Measurements from ENCODE around the gene ACMSD. TPM values are rescaled to one million over a fixed set of nuclear protein-coding genes. Genes with fewer than 3 reads are reported as not detected.
"Not testable (repeated sequence)": the region's sequence is repeated elsewhere in the genome, so short reads cannot be mapped to it uniquely, and the experiment has no call there.

Gene ACMSD
- total RNA-seq, 1 experiment from 2014 or later: not detected

DNA sequence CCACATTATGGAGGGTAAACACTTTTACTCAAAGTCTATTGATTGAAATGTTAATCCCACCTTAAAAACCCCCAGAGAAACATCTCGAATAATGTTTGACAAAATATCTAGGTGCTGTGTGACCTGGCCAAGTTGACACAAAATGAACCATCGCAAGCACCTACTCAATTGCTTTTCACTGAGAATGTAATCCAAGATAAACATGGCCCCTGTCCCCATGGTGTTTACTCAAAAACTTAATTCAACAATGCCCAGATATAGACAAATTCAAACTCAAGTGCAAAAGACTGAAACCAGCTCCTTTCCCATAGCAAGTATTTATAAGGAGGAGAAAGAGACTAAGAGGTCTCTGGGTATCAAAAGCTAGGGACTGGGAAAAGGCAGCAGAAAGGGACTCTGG is 15.0 kb upstream of the ACMSD start:
- no TSS peak for BruUV-seq (replicated peaks)
- CTCF ChIA-PET: no interaction called here
- no peak for ATAC-seq

DNA sequence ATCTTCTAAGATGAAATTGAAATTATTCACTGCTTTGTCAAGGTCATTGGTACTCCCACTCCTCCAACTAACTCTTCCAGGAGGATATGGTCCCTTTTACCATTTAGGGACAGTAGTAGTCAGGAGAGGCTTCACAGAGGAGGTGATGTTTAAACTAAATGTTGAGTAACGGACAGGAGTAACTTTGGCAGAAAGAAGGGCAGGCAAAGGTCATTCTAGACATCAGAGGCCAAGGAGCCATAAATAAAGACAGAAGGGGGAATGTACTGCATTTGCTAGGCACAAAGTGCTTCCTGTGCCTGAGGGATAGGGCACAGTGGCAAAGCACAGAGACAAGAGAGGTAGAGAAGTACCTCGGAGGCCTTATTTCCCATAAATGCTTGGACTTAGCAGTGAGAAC is 14.6 kb upstream of the ACMSD start:
- ATAC-seq (no peak), DNase-seq (no peak)
- Histone ChIP-seq H3K79me2 (ENCODE audit: low read length) (no peaks in the 10 kb centered on the region), H3K9me2 (replicated peaks; ENCODE audit: low read length) (no peaks in the 10 kb centered on the region), H3K4me3 (ENCODE audit: low read length) (no peak overlapping the region), H3K4me2 (ENCODE audit: low read length) (no peak overlapping the region), H3K36me3 (ENCODE audit: low read depth, low read length) (no peaks in the 10 kb centered on the region), H4K20me1 (ENCODE audit: low read length) (no peaks in the 10 kb centered on the region), H3K9ac (ENCODE audit: low read length) (no peak overlapping the region), H3K4me1 (ENCODE audit: insufficient read depth, low read length) (peaks cover 8% of the 10 kb centered on the region), H3F3A (ENCODE audit: low read length, unreplicated experiment) (no peaks in the 10 kb centered on the region), H3K27ac (ENCODE audit: low read length) (no peak overlapping the region), H2AFZ (ENCODE audit: low read length) (no peak overlapping the region), H3K27me3 (ENCODE audit: low read length) (no peaks in the 10 kb centered on the region), H3K9me3 (ENCODE audit: low read length) (no peaks in the 10 kb centered on the region)
- no TSS peak for BruUV-seq (replicated peaks)
- TF ChIP-seq, protein P1, sequence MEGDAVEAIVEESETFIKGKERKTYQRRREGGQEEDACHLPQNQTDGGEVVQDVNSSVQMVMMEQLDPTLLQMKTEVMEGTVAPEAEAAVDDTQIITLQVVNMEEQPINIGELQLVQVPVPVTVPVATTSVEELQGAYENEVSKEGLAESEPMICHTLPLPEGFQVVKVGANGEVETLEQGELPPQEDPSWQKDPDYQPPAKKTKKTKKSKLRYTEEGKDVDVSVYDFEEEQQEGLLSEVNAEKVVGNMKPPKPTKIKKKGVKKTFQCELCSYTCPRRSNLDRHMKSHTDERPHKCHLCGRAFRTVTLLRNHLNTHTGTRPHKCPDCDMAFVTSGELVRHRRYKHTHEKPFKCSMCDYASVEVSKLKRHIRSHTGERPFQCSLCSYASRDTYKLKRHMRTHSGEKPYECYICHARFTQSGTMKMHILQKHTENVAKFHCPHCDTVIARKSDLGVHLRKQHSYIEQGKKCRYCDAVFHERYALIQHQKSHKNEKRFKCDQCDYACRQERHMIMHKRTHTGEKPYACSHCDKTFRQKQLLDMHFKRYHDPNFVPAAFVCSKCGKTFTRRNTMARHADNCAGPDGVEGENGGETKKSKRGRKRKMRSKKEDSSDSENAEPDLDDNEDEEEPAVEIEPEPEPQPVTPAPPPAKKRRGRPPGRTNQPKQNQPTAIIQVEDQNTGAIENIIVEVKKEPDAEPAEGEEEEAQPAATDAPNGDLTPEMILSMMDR (conservative IDR thresholded peaks at IDR 0.05; ENCODE audit: low read depth, low read length): no peak
- TF ChIP-seq EZH2phosphoT487 (IDR thresholded peaks at IDR 0.05; ENCODE audit: borderline replicate concordance, low read length): no peak
- no peak for TF ChIP-seq EZH2 (IDR thresholded peaks at IDR 0.05; ENCODE audit: low read length, unreplicated experiment)
- ChIA-PET POLR2A (ENCODE audit: unreplicated experiment) (no interaction called here), CTCF (no interaction called here)
- intact Hi-C loops (cut with micrococcal nuclease): no loop called here

More for the DNA sequence above, 15.0 kb upstream of the ACMSD start:
- no peak overlapping the region for H3K9ac ChIP-seq (ENCODE audit: low read length)
- H4K20me1 ChIP-seq (ENCODE audit: low read length): no peaks in the 10 kb centered on the region
- TF ChIP-seq, protein P1 (conservative IDR thresholded peaks at IDR 0.05; ENCODE audit: low read depth, low read length): no peak
- no peak for TF ChIP-seq EZH2phosphoT487 (IDR thresholded peaks at IDR 0.05; ENCODE audit: borderline replicate concordance, low read length)
- no peak for TF ChIP-seq EZH2 (IDR thresholded peaks at IDR 0.05; ENCODE audit: low read length, unreplicated experiment)
- no peak overlapping the region for H2AFZ ChIP-seq (ENCODE audit: low read length)
- peaks cover 11% of the 10 kb centered on the region for H3K4me1 ChIP-seq (ENCODE audit: insufficient read depth, low read length)
- no peaks in the 10 kb centered on the region for H3K27me3 ChIP-seq (ENCODE audit: low read length)
- POLR2A ChIA-PET (ENCODE audit: unreplicated experiment): no interaction called here
- no peaks in the 10 kb centered on the region for H3K79me2 ChIP-seq (ENCODE audit: low read length)
- H3K4me2 ChIP-seq (ENCODE audit: low read length): no peak overlapping the region
- H3K27ac ChIP-seq (ENCODE audit: low read length): no peak overlapping the region
- H3F3A ChIP-seq (ENCODE audit: low read length, unreplicated experiment): no peaks in the 10 kb centered on the region
- H3K9me3 ChIP-seq (ENCODE audit: low read length): no peaks in the 10 kb centered on the region
- H3K36me3 ChIP-seq (ENCODE audit: low read depth, low read length): no peaks in the 10 kb centered on the region
- H3K9me2 ChIP-seq (replicated peaks; ENCODE audit: low read length): no peaks in the 10 kb centered on the region
- DNase-seq: no peak
- no peak overlapping the region for H3K4me3 ChIP-seq (ENCODE audit: low read length)
- intact Hi-C loops (cut with micrococcal nuclease): no loop called here

DNA sequence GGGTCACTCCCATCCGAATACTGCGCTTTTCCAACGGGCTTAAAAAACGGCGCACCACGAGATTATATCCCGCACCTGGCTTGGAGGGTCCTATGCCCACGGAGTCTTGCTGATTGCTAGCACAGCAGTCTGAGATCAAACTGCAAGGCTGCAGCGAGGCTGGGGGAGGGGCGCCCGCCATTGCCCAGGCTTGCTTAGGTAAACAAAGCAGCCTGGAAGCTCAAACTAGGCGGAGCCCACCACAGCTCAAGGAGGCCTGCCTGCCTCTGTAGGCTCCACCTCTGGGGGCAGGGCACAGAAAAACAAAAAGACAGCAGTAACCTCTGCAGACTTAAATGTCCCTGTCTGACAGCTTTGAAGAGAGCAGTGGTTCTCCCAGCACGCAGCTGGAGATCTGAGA is 12.7 kb upstream of the ACMSD start:
- H3K4me3 ChIP-seq (ENCODE audit: low read length); H3K79me2 ChIP-seq (ENCODE audit: low read length); H4K20me1 ChIP-seq (ENCODE audit: low read length); POLR2A ChIA-PET (ENCODE audit: unreplicated experiment); H3K36me3 ChIP-seq (ENCODE audit: low read depth, low read length); H3K9me3 ChIP-seq (ENCODE audit: low read length); H3K27ac ChIP-seq (ENCODE audit: low read length); ATAC-seq; H3K4me1 ChIP-seq (ENCODE audit: insufficient read depth, low read length); CTCF ChIA-PET; H3K9ac ChIP-seq (ENCODE audit: low read length); BruUV-seq (replicated peaks); H3K4me2 ChIP-seq (ENCODE audit: low read length); H3K9me2 ChIP-seq (replicated peaks; ENCODE audit: low read length); intact Hi-C loops (cut with micrococcal nuclease); H3F3A ChIP-seq (ENCODE audit: low read length, unreplicated experiment); DNase-seq; H2AFZ ChIP-seq (ENCODE audit: low read length); H3K27me3 ChIP-seq (ENCODE audit: low read length): not testable (repeated sequence)

Data from PC-3 (cell line).